Parathyroid adenoma (tissue), 2 donors: ENCODE results near the gene MRPL33.

Experiments used
- H2AFZ ChIP-seq: fragments of 300-600 bp; sonication (generic); one replicate; pipeline ENCODE4 v1.7.0; 2017; ENCODE audit warnings: antibody characterized with exemption, mild to moderate bottlenecking
- H3K27ac ChIP-seq: fragments of 300-600 bp; sonication (generic); one replicate; pipeline ENCODE4 v1.7.0; 2017
- H3K27me3 ChIP-seq: fragments of 300-600 bp; sonication (generic); one replicate; pipeline ENCODE4 v1.7.0; 2017; ENCODE audit warnings: low read length; ENCODE audit not compliant: control insufficient read depth, insufficient read depth
- H3K36me3 ChIP-seq: fragments of 300-600 bp; sonication (generic); one replicate; pipeline ENCODE4 v1.7.0; 2017; ENCODE audit warnings: low read length; ENCODE audit not compliant: control insufficient read depth, insufficient read depth
- H3K4me1 ChIP-seq: fragments of 300-600 bp; sonication (generic); one replicate; pipeline ENCODE4 v1.7.0; 2017; ENCODE audit warnings: control low read depth
- H3K4me2 ChIP-seq: fragments of 300-600 bp; sonication (generic); one replicate; pipeline ENCODE4 v1.7.0; 2017; ENCODE audit warnings: low read length
- H3K4me3 ChIP-seq: fragments of 300-600 bp; sonication (generic); one replicate; pipeline ENCODE4 v1.7.0; 2017; ENCODE audit warnings: low read depth, low read length
- H3K79me2 ChIP-seq: fragments of 300-600 bp; sonication (generic); one replicate; pipeline ENCODE4 v1.7.0; 2017; ENCODE audit warnings: control low read depth
- H3K9ac ChIP-seq: fragments of 300-600 bp; sonication (generic); one replicate; pipeline ENCODE4 v1.7.0; 2017; ENCODE audit warnings: mild to moderate bottlenecking
- H3K9me3 ChIP-seq: fragments of 300-600 bp; sonication (generic); one replicate; pipeline ENCODE4 v1.7.0; 2017; ENCODE audit warnings: low read length; ENCODE audit not compliant: control insufficient read depth
- CTCF ChIP-seq: fragments of 300-600 bp; sonication (generic); IDR thresholded peaks from one replicate; pipeline ENCODE4 v1.7.0; 2017; ENCODE audit warnings: antibody characterized with exemption, mild to moderate bottlenecking
- donor health status: primary hyperparathyroidism.

The MRPL33 gene

GRCh38 chr2:27771202-27771547 lies 344 bp upstream of the MRPL33 start:
- no peaks in the 10 kb centered on the region for H3K27me3 ChIP-seq
- peaks cover 32% of the 10 kb centered on the region for H3K79me2 ChIP-seq
- no peak overlapping the region for H3K9ac ChIP-seq
- peak overlapping the region; percentile 93 for H3K4me3 ChIP-seq
- TF ChIP-seq CTCF, result no peak
- no peaks in the 10 kb centered on the region for H3K9me3 ChIP-seq
- peaks cover 13% of the 10 kb centered on the region for H3K4me1 ChIP-seq
- no peaks in the 10 kb centered on the region for H3K36me3 ChIP-seq
- peak overlapping the region; percentile 89 for H2AFZ ChIP-seq
- H3K4me2 ChIP-seq, result peak overlapping the region; percentile 82
- peak overlapping the region; percentile 83 for H3K27ac ChIP-seq

- H3K27me3 ChIP-seq, result no peaks in the 10 kb centered on the region
- TF ChIP-seq CTCF, result no peak
- no peaks in the 10 kb centered on the region for H3K36me3 ChIP-seq
- H2AFZ ChIP-seq, result no peak overlapping the region
- H3K4me1 ChIP-seq, result peaks cover 13% of the 10 kb centered on the region
- peak overlapping the region; percentile 82 for H3K4me2 ChIP-seq
- no peak overlapping the region for H3K27ac ChIP-seq
- peaks cover 35% of the 10 kb centered on the region for H3K79me2 ChIP-seq
- no peak overlapping the region for H3K4me3 ChIP-seq
- H3K9me3 ChIP-seq, result no peaks in the 10 kb centered on the region
- H3K9ac ChIP-seq, result no peak overlapping the region
Observed at GRCh38 chr2:27772804-27773203, 1.3 kb downstream of the MRPL33 start.

GRCh38 chr2:27773959-27774358 lies 2.4 kb downstream of the MRPL33 start:
- TF ChIP-seq CTCF, result no peak
- peaks cover 35% of the 10 kb centered on the region for H3K79me2 ChIP-seq
- H2AFZ ChIP-seq, result no peak overlapping the region
- H3K9ac ChIP-seq, result no peak overlapping the region
- H3K4me3 ChIP-seq, result no peak overlapping the region
- H3K4me1 ChIP-seq, result peaks cover 13% of the 10 kb centered on the region
- H3K4me2 ChIP-seq, result no peak overlapping the region
- no peaks in the 10 kb centered on the region for H3K9me3 ChIP-seq
- H3K36me3 ChIP-seq, result no peaks in the 10 kb centered on the region
- H3K27ac ChIP-seq, result no peak overlapping the region
- no peaks in the 10 kb centered on the region for H3K27me3 ChIP-seq

GRCh38 chr2:27776097-27776496 lies 4.6 kb downstream of the MRPL33 start:
- no peak overlapping the region for H3K4me3 ChIP-seq
- no peak overlapping the region for H3K4me2 ChIP-seq
- no peak overlapping the region for H3K9ac ChIP-seq
- no peak for TF ChIP-seq CTCF
- H3K36me3 ChIP-seq, result no peaks in the 10 kb centered on the region
- no peaks in the 10 kb centered on the region for H3K9me3 ChIP-seq
- no peaks in the 10 kb centered on the region for H3K27me3 ChIP-seq
- H2AFZ ChIP-seq, result no peak overlapping the region
- H3K27ac ChIP-seq, result no peak overlapping the region
- peaks cover 35% of the 10 kb centered on the region for H3K79me2 ChIP-seq
- peaks cover 13% of the 10 kb centered on the region for H3K4me1 ChIP-seq

- Histone ChIP-seq H3K27ac (no peak overlapping the region), H3K79me2 (peaks cover 34% of the 10 kb centered on the region), H3K4me3 (no peak overlapping the region), H2AFZ (no peak overlapping the region), H3K9me3 (no peaks in the 10 kb centered on the region), H3K36me3 (no peaks in the 10 kb centered on the region), H3K27me3 (no peaks in the 10 kb centered on the region), H3K4me2 (no peak overlapping the region), H3K9ac (no peak overlapping the region), H3K4me1 (peaks cover 13% of the 10 kb centered on the region)
- no peak for TF ChIP-seq CTCF
Observed at GRCh38 chr2:27776696-27777095, 5.2 kb downstream of the MRPL33 start.
